HUDEP-2 (cell line): ENCODE results near the gene RPL7L1.
"Not testable (repeated sequence)": the region's sequence is repeated elsewhere in the genome, so short reads cannot be mapped to it uniquely, and the experiment has no call there.

Experiments used
- DNase-seq, 76 experiments: peaks; one replicate each; lab custom pipeline; 2025; ENCODE audit not compliant: unreplicated experiment in 76 of 76; lab: John Stamatoyannopoulos, UW

RPL7L1 gene

DNA sequence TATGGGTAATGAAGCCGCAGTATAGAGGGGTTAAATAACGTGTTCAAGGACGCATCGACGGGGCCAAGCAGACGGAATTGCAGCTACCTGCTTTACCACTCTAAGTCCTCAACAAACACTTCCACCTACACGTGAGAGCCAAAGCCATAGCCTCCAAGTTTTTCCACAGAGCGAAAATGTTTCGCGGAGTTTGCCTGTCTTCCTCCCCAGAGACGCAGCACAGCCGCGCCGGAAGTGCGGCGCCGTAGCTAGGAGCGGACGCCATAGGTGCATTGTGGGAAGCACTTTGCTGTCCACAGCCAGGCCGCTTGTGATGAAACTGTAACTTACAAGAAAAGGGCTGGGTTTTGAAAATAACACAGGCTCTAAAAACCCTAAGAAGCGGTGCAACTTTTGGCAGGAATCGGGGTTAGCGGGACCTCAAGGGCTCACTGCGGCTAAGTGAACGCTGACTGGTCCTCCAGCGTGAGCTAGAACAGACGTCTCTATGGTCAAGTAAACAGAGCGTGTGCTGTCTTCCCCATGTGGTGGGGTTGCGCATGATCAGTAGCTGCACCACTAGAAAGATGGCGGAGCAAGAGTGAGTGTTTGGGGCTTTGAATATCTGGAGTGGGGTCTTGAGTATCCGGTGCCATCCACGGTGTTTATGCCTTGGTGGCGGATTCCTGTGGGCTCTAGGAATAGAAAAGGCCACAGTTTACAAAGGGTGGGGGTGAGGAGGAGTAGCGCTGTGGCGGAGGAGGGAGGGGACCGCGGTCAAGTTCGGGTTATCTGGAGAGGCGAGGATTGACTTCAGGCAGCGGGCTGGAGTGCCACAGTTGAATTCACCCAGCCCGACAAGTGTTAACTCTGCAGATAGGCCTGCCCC is at the start of gene RPL7L1:
RPL7L1 (plus strand) TSS at position 245 of the 868 bp plus-strand sequence; CDS start at position 540, 295 bp downstream.
- peak in 74 of 76 experiments; percentile 59 to 99 (median 86) for DNase-seq

DNA sequence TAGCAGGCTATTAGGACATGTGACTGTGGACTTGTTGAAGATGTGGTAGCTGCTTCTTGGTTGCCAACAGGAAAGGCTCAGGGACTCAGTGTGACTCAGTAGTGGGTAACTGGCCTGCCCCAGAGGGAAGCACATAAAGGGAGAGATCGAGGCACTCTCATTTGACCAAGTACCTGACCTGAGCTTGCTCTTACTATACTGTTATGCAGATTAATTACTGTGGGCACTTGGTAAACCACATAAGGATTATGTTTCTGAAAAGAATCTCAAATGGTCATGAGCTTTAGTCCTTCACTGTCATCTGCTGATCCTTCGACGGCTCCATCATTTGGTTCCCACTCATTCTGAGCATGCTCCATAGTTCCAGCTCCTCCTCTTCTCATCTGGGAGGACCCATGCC is 48.2 kb upstream of the RPL7L1 start:
- DNase-seq, result no peak

DNA sequence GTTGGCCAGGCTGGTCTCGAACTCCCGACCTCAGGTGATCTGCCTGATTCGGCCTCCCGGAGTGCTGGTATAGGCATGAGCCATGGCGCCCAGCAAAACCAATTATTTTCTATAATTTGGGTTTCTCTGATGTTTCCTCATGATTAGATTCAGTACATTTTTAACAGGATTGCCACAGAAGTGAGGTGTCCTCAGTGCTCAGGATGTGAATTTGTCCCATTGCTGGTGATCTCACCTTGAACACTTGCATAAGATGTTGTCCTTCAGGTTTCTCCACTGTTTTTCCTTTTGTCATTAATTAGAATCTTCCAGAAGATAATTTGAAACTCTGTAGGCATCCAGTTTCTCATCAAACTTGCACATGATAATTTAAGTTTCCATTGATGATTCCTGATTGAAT is 45.4 kb upstream of the RPL7L1 start:
- DNase-seq, result no peak

- DNase-seq, result no peak
These were observed 37.4 kb upstream of the RPL7L1 start for GRCh38 chr6:42841844-42842584.

DNA sequence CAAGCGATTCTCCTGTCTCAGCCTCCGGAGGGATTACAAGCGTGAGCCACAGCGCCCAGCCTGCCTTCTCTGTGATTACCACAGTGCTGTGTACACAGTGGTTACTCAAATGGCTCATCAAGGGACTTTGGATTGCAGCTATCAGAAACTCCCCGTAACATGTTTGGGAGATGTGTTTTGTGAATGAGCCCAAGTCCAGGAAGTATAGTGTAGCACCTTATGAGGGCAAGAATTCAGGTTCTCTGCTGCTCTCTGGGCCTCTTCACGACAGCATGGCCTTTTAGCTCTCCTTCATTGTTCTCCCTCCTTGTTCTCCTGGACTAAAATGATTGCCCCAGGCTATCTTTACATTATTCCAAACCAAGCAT is 34.1 kb upstream of the RPL7L1 start:
- DNase-seq, result no peak

GRCh38 chr6:42846505-42846904 is 32.9 kb upstream of the RPL7L1 start:
- DNase-seq, result no peak

DNA sequence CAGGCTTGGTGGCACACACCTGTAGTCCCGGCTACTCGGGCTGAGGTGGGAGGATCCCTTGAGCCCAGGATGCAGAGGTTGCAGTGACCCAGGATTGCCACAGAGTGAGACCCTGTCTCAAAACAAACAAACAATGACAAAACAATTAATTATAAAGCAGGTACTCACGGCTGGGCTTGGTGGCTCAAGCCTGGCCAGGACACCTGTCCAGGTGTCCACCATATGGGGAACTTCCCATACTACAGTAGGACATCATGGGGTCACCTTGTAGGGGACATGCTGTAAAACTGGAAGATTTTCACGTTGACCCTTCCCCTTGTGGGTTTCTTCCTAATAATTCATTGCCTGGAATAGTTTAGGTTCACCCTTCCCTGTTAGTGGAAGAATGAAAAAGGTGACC is 30.7 kb upstream of the RPL7L1 start:
- DNase-seq, result no peak

DNA sequence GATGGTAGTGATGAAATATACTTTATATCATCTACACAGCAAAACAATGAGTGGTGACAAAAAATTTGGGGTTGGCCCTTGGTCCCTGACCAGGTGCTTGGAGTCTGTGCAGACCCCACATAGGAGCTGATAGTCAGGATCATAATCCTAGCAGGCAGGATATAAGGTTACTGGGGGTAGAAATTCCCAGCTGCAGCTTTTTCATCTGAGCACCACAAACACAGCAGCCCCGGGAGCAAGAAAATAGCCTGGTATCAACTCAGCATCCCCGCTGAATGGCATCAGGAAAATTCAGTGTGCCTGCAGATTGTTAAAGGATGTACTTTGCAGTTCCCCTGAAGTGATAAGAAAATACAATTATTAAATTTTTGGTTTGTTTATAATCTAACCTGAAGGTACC is 27.8 kb upstream of the RPL7L1 start:
- DNase-seq, result no peak

- DNase-seq, result no peak
These were observed 19.4 kb upstream of the RPL7L1 start for GRCh38 chr6:42860036-42860435.

DNA sequence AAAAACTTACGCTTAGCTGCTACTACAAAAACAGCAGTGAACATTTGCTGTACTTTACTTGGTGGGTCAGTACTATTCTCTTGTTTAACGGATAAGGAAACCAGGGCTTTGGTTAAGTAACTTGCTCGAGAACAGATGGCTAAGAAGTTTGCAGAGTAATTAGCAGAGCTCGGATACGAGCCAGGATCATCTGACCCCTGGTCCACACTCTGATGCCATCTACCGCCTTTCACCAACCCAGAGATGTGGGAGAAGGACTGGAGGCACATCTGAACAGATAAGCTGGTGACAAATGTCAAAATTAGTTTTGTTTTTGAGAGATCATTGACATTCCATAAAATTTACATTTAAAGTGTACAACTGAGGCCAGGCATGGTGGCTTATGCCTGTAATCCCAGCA is 18.9 kb upstream of the RPL7L1 start:
- DNase-seq, result no peak

DNA sequence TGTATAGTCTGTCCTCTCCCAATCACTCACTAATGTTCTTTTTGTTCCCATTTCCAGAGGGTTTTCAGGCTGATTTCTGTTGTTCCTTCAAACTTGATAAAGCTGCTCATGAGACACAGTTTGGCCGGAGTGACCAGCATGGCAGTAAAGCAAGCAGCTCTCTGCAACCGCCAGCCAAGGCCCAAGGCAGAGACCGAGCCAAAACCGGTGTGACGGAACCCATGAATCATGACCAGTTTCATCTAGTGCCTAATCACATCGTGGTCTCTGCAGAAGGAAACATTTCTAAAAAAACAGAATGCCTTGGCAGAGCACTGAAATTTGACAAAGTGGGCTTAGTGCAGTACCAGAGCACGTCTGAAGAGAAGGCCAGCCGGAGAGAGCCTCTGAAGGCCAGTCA is 14.8 kb upstream of the RPL7L1 start:
- DNase-seq, result no peak

- DNase-seq, result no peak
These were observed 9.1 kb upstream of the RPL7L1 start for GRCh38 chr6:42870145-42870936.

GRCh38 chr6:42871711-42872110 is 7.7 kb upstream of the RPL7L1 start:
- no peak for DNase-seq

DNA sequence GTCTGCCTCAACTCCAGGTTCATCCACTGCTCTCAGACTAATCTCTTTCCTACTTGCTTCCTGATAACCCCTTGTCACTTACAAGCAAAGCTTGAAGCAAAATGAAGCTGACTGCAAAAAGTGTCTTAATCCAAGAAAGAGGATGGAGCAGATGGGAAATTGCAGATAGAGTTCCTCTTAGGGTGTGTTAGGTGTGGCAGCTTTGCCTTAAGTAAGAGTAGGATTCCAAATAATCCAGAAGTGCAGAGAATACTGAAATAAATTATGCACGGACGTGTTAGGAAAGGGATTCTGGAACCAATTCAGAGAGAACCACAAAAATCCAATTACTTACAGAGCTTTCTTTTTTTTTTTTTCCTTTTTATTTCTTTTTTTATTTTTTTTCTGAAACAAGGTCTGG is 6.1 kb upstream of the RPL7L1 start:
- DNase-seq, result no peak

DNA sequence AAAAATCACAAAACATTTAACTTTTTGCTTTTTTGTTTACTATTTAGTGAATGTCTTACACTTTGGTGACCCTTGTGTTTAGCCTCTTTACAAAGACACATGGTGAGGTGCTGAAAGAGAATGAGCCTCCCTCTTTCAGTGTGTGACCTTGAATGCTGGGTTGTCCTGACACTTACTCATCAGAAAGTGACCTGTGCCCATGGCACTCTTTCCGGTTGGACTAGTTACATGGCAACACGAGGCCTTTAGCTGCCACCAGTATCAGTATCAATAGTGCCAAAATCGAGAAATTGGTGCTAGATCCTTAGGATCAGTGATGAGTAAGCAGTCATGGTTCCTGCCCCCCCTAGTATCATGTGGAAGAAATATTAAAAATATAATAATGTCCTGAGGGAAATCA is 1.7 kb upstream of the RPL7L1 start:
- no peak for DNase-seq

GRCh38 chr6:42880240-42880817 is 913 bp downstream of the RPL7L1 start:
- DNase-seq, result peak in 2 of 76 experiments; percentile 30 to 50

DNA sequence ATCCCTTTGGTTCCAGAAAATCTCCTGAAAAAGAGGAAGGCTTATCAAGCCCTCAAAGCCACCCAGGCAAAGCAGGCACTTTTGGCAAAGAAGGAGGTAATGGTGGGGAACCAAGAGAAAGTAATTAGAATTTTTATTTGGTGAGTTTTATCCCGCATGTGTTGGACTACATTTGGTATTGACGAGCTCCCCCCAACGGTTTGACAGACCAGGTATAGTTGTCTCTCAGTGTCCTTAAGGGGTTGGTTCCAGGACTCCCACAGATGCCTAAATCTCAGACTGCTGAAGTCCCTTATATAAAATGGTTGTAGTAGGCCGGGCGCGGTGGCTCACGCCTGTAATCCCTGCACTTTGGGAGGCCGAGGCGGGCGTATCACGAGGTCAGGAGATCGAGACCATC is 1.5 kb downstream of the RPL7L1 start:
- DNase-seq, result peak in 2 of 76 experiments; percentile 21 to 42

GRCh38 chr6:42885702-42886101 is 6.3 kb downstream of the RPL7L1 start:
- no peak for DNase-seq

GRCh38 chr6:42888201-42888600 is 8.8 kb downstream of the RPL7L1 start:
- DNase-seq, result not testable (repeated sequence)

- DNase-seq, result peak in 2 of 76 experiments; percentile 34 to 66
These were observed 10.4 kb downstream of the RPL7L1 start for GRCh38 chr6:42889815-42890214.
